ENCODE data around the gene ACOT7. TPM values are rescaled to one million over a fixed set of nuclear protein-coding genes. Genes with fewer than 3 reads are reported as not detected.

ACOT7 gene
- total RNA-seq, 1 donor from 2014 or later = 175 TPM

- Mint-ChIP-seq H3K4me3 (ENCODE audit: unreplicated experiment) (no peak overlapping the region), H3K4me1 (ENCODE audit: low read depth, unreplicated experiment) (peaks cover 23% of the 10 kb centered on the region), H3K27me3 (ENCODE audit: unreplicated experiment) (peaks cover 8% of the 10 kb centered on the region), H3K36me3 (ENCODE audit: unreplicated experiment) (no peaks in the 10 kb centered on the region), H3K9me3 (ENCODE audit: unreplicated experiment) (peaks cover 9% of the 10 kb centered on the region), H3K27ac (ENCODE audit: unreplicated experiment) (peak overlapping the region; percentile 70)
- DNase-seq = peak; percentile 77
- peak; percentile 60 for TF ChIP-seq CTCF (IDR thresholded peaks at IDR 0.05; ENCODE audit: partially characterized antibody, unreplicated experiment)
Measured at GRCh38 chr1:6347641-6348487, 45.7 kb downstream of the ACOT7 start.

GRCh38 chr1:6345460-6345859 is 48.1 kb downstream of the ACOT7 start:
- peaks cover 15% of the 10 kb centered on the region for H3K27me3 Mint-ChIP-seq (ENCODE audit: unreplicated experiment)
- no peak for DNase-seq
- peaks cover 33% of the 10 kb centered on the region for H3K4me1 Mint-ChIP-seq (ENCODE audit: low read depth, unreplicated experiment)
- H3K9me3 Mint-ChIP-seq (ENCODE audit: unreplicated experiment) = peaks cover 16% of the 10 kb centered on the region
- H3K4me3 Mint-ChIP-seq (ENCODE audit: unreplicated experiment) = no peak overlapping the region
- H3K27ac Mint-ChIP-seq (ENCODE audit: unreplicated experiment) = no peak overlapping the region
- no peaks in the 10 kb centered on the region for H3K36me3 Mint-ChIP-seq (ENCODE audit: unreplicated experiment)
- TF ChIP-seq CTCF (IDR thresholded peaks at IDR 0.05; ENCODE audit: partially characterized antibody, unreplicated experiment) = no peak

GRCh38 chr1:6345009-6345408 is 48.6 kb downstream of the ACOT7 start:
- Mint-ChIP-seq H3K36me3 (ENCODE audit: unreplicated experiment) (no peaks in the 10 kb centered on the region), H3K9me3 (ENCODE audit: unreplicated experiment) (peaks cover 17% of the 10 kb centered on the region)

GRCh38 chr1:6343506-6344405 is 49.8 kb downstream of the ACOT7 start:
- TF ChIP-seq CTCF (IDR thresholded peaks at IDR 0.05; ENCODE audit: partially characterized antibody, unreplicated experiment) = peak; percentile 94
- peak overlapping the region; percentile 34 for H3K27ac Mint-ChIP-seq (ENCODE audit: unreplicated experiment)
- peak overlapping the region; percentile 20 for H3K4me3 Mint-ChIP-seq (ENCODE audit: unreplicated experiment)

More at GRCh38 chr1:6345009-6345408, 48.6 kb downstream of the ACOT7 start:
- no peak for TF ChIP-seq CTCF (IDR thresholded peaks at IDR 0.05; ENCODE audit: partially characterized antibody, unreplicated experiment)
- Mint-ChIP-seq H3K27ac (ENCODE audit: unreplicated experiment) (no peak overlapping the region), H3K4me3 (ENCODE audit: unreplicated experiment) (no peak overlapping the region), H3K27me3 (ENCODE audit: unreplicated experiment) (peaks cover 15% of the 10 kb centered on the region), H3K4me1 (ENCODE audit: low read depth, unreplicated experiment) (peaks cover 33% of the 10 kb centered on the region)
- no peak for DNase-seq

More at GRCh38 chr1:6343506-6344405, 49.8 kb downstream of the ACOT7 start:
- H3K27me3 Mint-ChIP-seq (ENCODE audit: unreplicated experiment) = peaks cover 15% of the 10 kb centered on the region
- H3K4me1 Mint-ChIP-seq (ENCODE audit: low read depth, unreplicated experiment) = peaks cover 36% of the 10 kb centered on the region
- peak; percentile 91 for DNase-seq
- no peaks in the 10 kb centered on the region for H3K36me3 Mint-ChIP-seq (ENCODE audit: unreplicated experiment)
- peaks cover 17% of the 10 kb centered on the region for H3K9me3 Mint-ChIP-seq (ENCODE audit: unreplicated experiment)
